OCI-LY3 (cell line): Measurements from ENCODE around the gene CDC42EP2.

ENCODE experiments used
- H2AFZ ChIP-seq: fragments of 200-600, 300-600 bp; shearing (Covaris generic); 2 replicates; pipeline ENCODE4 v1.6.0; 2014; ENCODE audit warnings: antibody characterized with exemption, low read depth, low read length
- H3K27ac ChIP-seq: fragments of 200-600, 300-600 bp; sonication (generic); 2 replicates; pipeline ENCODE4 v1.5.1; 2014; ENCODE audit warnings: mild to moderate bottlenecking, low read length, moderate library complexity, mixed read lengths
- H3K27me3 ChIP-seq: fragments of 200-600, 300-600 bp; sonication (generic); 2 replicates; pipeline ENCODE4 v1.6.1; 2014; ENCODE audit warnings: low read depth, low read length, mixed read lengths
- H3K36me3 ChIP-seq: fragments of 200-600, 300-600 bp; sonication (generic); replicated peaks from 2 replicates; pipeline ENCODE3; 2014; ENCODE audit warnings: low read depth, low read length, mixed read lengths
- H3K4me1 ChIP-seq: fragments of 300-600, 200-600 bp; sonication (generic); 2 replicates; pipeline ENCODE4 v1.6.1; 2014; ENCODE audit warnings: low read length, mixed read lengths
- H3K4me2 ChIP-seq: fragments of 200-600, 300-600 bp; sonication (generic); 2 replicates; pipeline ENCODE4 v1.6.1; 2014; ENCODE audit warnings: low read length, mixed read lengths
- H3K4me3 ChIP-seq: fragments of 300-600, 200-600 bp; sonication (generic); 2 replicates; pipeline ENCODE4 v1.5.1; 2014; ENCODE audit warnings: antibody characterized with exemption, mild to moderate bottlenecking, low read length, moderate library complexity
- H3K79me2 ChIP-seq: fragments of 300-600, 200-600 bp; shearing (Covaris generic); 2 replicates; pipeline ENCODE4 v1.6.1; 2014; ENCODE audit warnings: mild to moderate bottlenecking, low read length, mixed read lengths
- H3K9ac ChIP-seq: fragments of 300-600, 200-600 bp; shearing (Covaris generic); 2 replicates; pipeline ENCODE4 v1.6.0; 2014; ENCODE audit warnings: mild to moderate bottlenecking, low read length, moderate library complexity
- H3K9me3 ChIP-seq: fragments of 200-600, 300-600 bp; shearing (Covaris generic); 2 replicates; pipeline ENCODE4 v1.6.1; 2014; ENCODE audit warnings: low read length, mixed read lengths; ENCODE audit not compliant: insufficient read depth
- H4K20me1 ChIP-seq: fragments of 200-600, 300-600 bp; sonication (generic); 2 replicates; pipeline ENCODE4 v1.6.1; 2016; ENCODE audit warnings: low read length, mixed read lengths; ENCODE audit not compliant: insufficient read depth
- EZH2phosphoT487 ChIP-seq: fragments of 200-600 bp; shearing (Covaris generic); IDR thresholded peaks from 2 replicates; pipeline ENCODE4 v1.6.1; 2018; ENCODE audit warnings: antibody characterized with exemption, mixed run types, low read depth
- TF ChIP-seq, protein P1 (sequence below): fragments of 200-600, 300-600 bp; sonication (generic); IDR thresholded peaks from 2 replicates; pipeline ENCODE4 v1.5.1; 2014; ENCODE audit warnings: antibody characterized with exemption, low read length, low read depth

CDC42EP2 gene

DNA sequence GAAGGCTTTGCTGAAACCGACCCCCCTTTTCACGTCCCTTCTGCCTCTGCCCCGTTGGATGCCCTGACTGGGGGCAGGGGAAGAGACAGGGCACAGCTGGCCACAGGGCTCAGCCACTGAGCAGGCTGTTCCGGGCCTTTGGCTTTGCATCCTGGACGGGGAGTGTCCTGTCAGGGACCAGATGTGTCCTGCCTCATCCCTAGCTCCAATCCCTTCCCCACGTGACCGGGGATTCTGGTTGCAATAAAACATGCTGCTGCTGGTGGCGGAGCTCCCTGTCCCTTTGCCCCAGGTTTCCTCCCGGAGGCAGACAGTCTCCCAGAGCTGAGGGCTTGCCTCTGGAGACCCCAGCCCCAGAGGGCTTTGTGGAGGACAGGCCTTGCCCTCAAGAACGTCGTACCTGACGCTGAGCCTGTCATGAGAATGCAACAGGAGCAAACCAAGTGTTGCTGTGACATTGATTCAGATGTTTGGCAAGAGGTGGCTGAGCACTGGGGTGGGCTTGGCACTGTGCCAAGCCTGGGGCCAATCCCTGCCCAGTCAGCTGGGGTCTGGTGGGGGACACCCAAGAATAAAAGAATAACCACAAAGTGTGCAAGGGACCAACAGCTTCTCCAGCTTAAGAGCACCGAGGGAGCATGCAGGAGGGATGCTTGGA lies 7.3 kb downstream of the CDC42EP2 start:
- no peak overlapping the region for H2AFZ ChIP-seq
- no peaks in the 10 kb centered on the region for H3K9me3 ChIP-seq
- TF ChIP-seq, protein P1, sequence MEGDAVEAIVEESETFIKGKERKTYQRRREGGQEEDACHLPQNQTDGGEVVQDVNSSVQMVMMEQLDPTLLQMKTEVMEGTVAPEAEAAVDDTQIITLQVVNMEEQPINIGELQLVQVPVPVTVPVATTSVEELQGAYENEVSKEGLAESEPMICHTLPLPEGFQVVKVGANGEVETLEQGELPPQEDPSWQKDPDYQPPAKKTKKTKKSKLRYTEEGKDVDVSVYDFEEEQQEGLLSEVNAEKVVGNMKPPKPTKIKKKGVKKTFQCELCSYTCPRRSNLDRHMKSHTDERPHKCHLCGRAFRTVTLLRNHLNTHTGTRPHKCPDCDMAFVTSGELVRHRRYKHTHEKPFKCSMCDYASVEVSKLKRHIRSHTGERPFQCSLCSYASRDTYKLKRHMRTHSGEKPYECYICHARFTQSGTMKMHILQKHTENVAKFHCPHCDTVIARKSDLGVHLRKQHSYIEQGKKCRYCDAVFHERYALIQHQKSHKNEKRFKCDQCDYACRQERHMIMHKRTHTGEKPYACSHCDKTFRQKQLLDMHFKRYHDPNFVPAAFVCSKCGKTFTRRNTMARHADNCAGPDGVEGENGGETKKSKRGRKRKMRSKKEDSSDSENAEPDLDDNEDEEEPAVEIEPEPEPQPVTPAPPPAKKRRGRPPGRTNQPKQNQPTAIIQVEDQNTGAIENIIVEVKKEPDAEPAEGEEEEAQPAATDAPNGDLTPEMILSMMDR: no peak
- TF ChIP-seq EZH2phosphoT487: no peak
- H3K27ac ChIP-seq: no peak overlapping the region
- no peaks in the 10 kb centered on the region for H3K4me1 ChIP-seq
- H3K9ac ChIP-seq: no peak overlapping the region
- H4K20me1 ChIP-seq: no peaks in the 10 kb centered on the region
- H3K27me3 ChIP-seq: no peaks in the 10 kb centered on the region
- no peak overlapping the region for H3K4me2 ChIP-seq
- H3K79me2 ChIP-seq: no peaks in the 10 kb centered on the region
- H3K36me3 ChIP-seq: no peaks in the 10 kb centered on the region
- H3K4me3 ChIP-seq: no peak overlapping the region

DNA sequence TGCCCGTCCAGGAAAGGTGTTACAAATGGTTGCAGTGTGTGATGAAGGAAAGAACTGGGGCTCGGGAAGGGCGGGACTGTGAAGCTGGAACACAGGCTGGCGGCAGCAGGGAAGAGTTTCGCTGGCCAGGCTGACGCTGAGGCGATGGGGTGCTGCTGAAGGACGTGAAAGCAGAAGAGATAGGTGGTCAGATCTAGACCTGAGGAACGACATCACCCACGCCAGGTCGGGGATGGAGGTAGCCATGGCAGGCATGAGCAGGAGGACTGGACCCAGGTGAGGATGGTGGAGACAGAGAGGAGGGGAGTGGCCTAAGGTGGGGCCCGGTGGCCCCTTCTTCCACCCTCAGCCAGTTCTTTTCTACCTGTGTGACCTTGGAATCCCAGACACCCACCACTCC lies 9.1 kb downstream of the CDC42EP2 start:
- H3K36me3 ChIP-seq: no peaks in the 10 kb centered on the region
- H4K20me1 ChIP-seq: no peaks in the 10 kb centered on the region
- no peak overlapping the region for H3K9ac ChIP-seq
- no peak for TF ChIP-seq EZH2phosphoT487
- TF ChIP-seq, protein P1: no peak
- H3K79me2 ChIP-seq: no peaks in the 10 kb centered on the region
- H3K9me3 ChIP-seq: no peaks in the 10 kb centered on the region
- H3K4me3 ChIP-seq: no peak overlapping the region
- H3K4me2 ChIP-seq: no peak overlapping the region
- H3K27me3 ChIP-seq: no peaks in the 10 kb centered on the region
- H3K27ac ChIP-seq: no peak overlapping the region
- H2AFZ ChIP-seq: no peak overlapping the region
- H3K4me1 ChIP-seq: no peaks in the 10 kb centered on the region

DNA sequence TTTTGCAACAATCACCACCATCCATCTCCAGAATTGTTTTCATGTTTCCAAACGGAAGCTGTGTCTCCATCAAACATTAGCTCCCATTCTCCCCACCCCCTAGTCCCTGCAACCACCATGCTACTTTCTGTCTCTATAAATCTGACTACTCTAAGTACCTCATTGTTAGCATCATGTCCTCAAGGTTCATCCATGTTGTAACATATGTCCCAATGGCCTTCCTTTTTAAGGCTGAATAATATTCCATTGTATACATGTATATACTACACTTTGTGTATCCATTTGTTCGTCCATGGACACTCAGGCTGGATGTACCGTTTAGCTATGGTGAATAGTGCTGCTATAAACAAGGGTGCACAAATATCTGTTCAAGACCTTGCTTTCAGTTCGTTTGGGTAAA lies 10.8 kb downstream of the CDC42EP2 start:
- Histone ChIP-seq H3K4me2 (no peak overlapping the region), H3K4me3 (no peak overlapping the region), H4K20me1 (no peaks in the 10 kb centered on the region), H3K27me3 (no peaks in the 10 kb centered on the region), H3K36me3 (no peaks in the 10 kb centered on the region), H3K79me2 (no peaks in the 10 kb centered on the region), H3K27ac (no peak overlapping the region), H3K4me1 (peaks cover 10% of the 10 kb centered on the region), H3K9ac (no peak overlapping the region), H2AFZ (no peak overlapping the region), H3K9me3 (no peaks in the 10 kb centered on the region)
- TF ChIP-seq, protein P1: no peak
- TF ChIP-seq EZH2phosphoT487: no peak

DNA sequence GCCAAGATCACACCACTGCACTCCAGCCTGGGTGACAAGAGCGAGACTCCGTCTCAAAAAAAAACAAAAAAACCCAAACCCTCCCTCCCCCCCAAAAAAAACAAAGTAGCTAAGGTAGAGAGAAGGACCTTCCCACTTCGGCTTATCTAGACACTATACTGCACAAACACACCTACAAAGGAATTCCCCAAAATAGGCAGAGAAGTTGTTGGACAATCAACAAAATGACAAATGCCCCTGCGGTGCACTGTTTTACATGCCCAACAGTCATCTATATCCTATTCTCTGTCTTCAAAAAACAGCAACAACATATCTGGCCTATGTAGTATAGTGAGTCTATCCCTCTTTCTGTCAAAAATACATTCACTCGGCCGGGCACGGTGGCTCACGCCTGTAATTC lies 12.4 kb downstream of the CDC42EP2 start:
- no peaks in the 10 kb centered on the region for H3K9me3 ChIP-seq
- H3K36me3 ChIP-seq: no peaks in the 10 kb centered on the region
- H3K27ac ChIP-seq: no peak overlapping the region
- H3K27me3 ChIP-seq: no peaks in the 10 kb centered on the region
- H3K79me2 ChIP-seq: no peaks in the 10 kb centered on the region
- H3K4me1 ChIP-seq: peaks cover 10% of the 10 kb centered on the region
- no peaks in the 10 kb centered on the region for H4K20me1 ChIP-seq
- H2AFZ ChIP-seq: no peak overlapping the region
- no peak for TF ChIP-seq EZH2phosphoT487
- TF ChIP-seq, protein P1: no peak
- no peak overlapping the region for H3K4me3 ChIP-seq
- H3K9ac ChIP-seq: no peak overlapping the region
- H3K4me2 ChIP-seq: no peak overlapping the region
